Peyer's patch (tissue), 4 donors: ENCODE results near the gene PIP4K2C.

ENCODE experiments used
- CTCF ChIP-seq, 6 experiments: fragments of 450-650 bp in 4 of 6; fragments of 200-600 bp in 2 of 6; sonication (generic) in 1 of 6; IDR thresholded peaks; one replicate each; pipeline ENCODE4 v1.5.1; 2017 to 2019; ENCODE audit warnings: antibody characterized with exemption in 6 of 6, mild to moderate bottlenecking in 3 of 6, moderate library complexity in 1 of 6
- POLR2A ChIP-seq, 2 donors: fragments of 450-650 bp; IDR thresholded peaks; one replicate each; pipeline ENCODE4 v1.5.1; 2017; ENCODE audit warnings: antibody characterized with exemption in 2 of 2, mild to moderate bottlenecking in 2 of 2, moderate library complexity in 2 of 2

GRCh38 chr12:57590479-57590863 is 521 bp upstream of the PIP4K2C start:
- no peak for TF ChIP-seq CTCF (IDR thresholded peaks at IDR 0.05)
- no peak for TF ChIP-seq POLR2A (IDR thresholded peaks at IDR 0.05)
